ENCODE data around the gene SDC1. TPM values are rescaled to one million over a fixed set of nuclear protein-coding genes. Genes with fewer than 3 reads are reported as not detected.
A peak's percentile ranks its signal among the peaks of the same experiment; 100 is the strongest.

SDC1 gene
- polyA plus RNA-seq, 1 of the 3 experiments (the other 2 are of a cell fraction) = 122 TPM

DNA sequence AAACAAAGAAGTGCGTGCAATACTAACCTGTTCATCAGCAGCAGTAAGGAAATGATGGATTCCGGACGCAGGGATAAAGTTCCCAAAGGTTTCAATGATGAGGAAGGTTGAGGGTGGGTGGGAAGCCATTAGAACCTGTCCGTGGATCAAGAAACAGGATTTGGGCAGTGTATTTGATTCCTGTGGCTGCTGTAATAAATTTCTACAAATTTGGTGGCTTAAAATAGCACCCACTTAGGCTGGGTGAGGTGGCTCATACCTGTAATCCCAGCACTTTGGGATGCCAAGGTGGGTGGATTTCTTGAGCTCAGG, 5.1 kb upstream of the SDC1 start:
- CTCF ChIA-PET = interaction anchor here (0.7 to 2.5 kb wide), 3 partner anchors 9 to 94 kb away, joined by 3 to 10 read pairs (median 4); no protein-coding TSS in a partner anchor
- no peaks in the 10 kb centered on the region for H3K9me2 ChIP-seq
- peaks cover 0 to 4% of the 10 kb centered on the region in 2 experiments; a peak in 2 of 4 replicates for H3K4me1 ChIP-seq (ENCODE audit: control insufficient read depth in 1 of 2, insufficient read depth in 2 of 2, low read depth in 1 of 2, low read length in 1 of 2)
- no peak overlapping the region for H3K27ac ChIP-seq (ENCODE audit: low read depth in 2 of 2, low read length in 1 of 2)
- no peak overlapping the region for H3K4me2 ChIP-seq
- peaks cover 3% of the 10 kb centered on the region for H3F3A ChIP-seq (replicated peaks; ENCODE audit: insufficient read depth)
- no peak overlapping the region for H2AFZ ChIP-seq (ENCODE audit: low read depth)
- H3K9ac ChIP-seq = no peak overlapping the region
- no peaks in the 10 kb centered on the region for H4K20me1 ChIP-seq (ENCODE audit: insufficient read depth)
- no peaks in the 10 kb centered on the region for H3K9me3 ChIP-seq
- WGBS (ENCODE audit: low lambda C conversion rate) = 86% methylated on average over 4 of the region's 4 CpGs
- no peak for DNase-seq
- TF ChIP-seq CHD2 (IDR thresholded peaks at IDR 0.05; ENCODE audit: low read length, partially characterized antibody) = no peak
- TF ChIP-seq, protein P1, sequence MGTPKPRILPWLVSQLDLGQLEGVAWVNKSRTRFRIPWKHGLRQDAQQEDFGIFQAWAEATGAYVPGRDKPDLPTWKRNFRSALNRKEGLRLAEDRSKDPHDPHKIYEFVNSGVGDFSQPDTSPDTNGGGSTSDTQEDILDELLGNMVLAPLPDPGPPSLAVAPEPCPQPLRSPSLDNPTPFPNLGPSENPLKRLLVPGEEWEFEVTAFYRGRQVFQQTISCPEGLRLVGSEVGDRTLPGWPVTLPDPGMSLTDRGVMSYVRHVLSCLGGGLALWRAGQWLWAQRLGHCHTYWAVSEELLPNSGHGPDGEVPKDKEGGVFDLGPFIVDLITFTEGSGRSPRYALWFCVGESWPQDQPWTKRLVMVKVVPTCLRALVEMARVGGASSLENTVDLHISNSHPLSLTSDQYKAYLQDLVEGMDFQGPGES (IDR thresholded peaks at IDR 0.05; ENCODE audit: low read depth, low read length) = no peak
- TF ChIP-seq NFIC (IDR thresholded peaks at IDR 0.05; ENCODE audit: borderline replicate concordance) = no peak
- no peak for TF ChIP-seq RCOR1 (IDR thresholded peaks at IDR 0.05; ENCODE audit: low read length)
- no peak for TF ChIP-seq EP300 (IDR thresholded peaks at IDR 0.05; ENCODE audit: borderline replicate concordance in 1 of 2, low read depth in 1 of 2, low read length in 1 of 2)
- no peak for TF ChIP-seq TAF1 (IDR thresholded peaks at IDR 0.05; ENCODE audit: borderline replicate concordance, low read depth, low read length)
- no peak for TF ChIP-seq ELF1 (IDR thresholded peaks at IDR 0.05)
- TF ChIP-seq MXI1 (IDR thresholded peaks at IDR 0.05; ENCODE audit: low read depth, low read length) = no peak
- TF ChIP-seq RAD21 (IDR thresholded peaks at IDR 0.05; ENCODE audit: low read length) = no peak
- H3K4me3 ChIP-seq (ENCODE audit: low read depth in 2 of 2, low read length in 1 of 2) = no peak overlapping the region
- H3K27me3 ChIP-seq (ENCODE audit: insufficient read depth) = no peaks in the 10 kb centered on the region
- POLR2A ChIA-PET = no interaction called here
- no peaks in the 10 kb centered on the region for H3K79me2 ChIP-seq (ENCODE audit: insufficient read depth)
- no peaks in the 10 kb centered on the region for H3K36me3 ChIP-seq (replicated peaks in 1 of 2; ENCODE audit: control insufficient read depth in 1 of 2, insufficient read depth in 2 of 2, low read length in 1 of 2)

DNA sequence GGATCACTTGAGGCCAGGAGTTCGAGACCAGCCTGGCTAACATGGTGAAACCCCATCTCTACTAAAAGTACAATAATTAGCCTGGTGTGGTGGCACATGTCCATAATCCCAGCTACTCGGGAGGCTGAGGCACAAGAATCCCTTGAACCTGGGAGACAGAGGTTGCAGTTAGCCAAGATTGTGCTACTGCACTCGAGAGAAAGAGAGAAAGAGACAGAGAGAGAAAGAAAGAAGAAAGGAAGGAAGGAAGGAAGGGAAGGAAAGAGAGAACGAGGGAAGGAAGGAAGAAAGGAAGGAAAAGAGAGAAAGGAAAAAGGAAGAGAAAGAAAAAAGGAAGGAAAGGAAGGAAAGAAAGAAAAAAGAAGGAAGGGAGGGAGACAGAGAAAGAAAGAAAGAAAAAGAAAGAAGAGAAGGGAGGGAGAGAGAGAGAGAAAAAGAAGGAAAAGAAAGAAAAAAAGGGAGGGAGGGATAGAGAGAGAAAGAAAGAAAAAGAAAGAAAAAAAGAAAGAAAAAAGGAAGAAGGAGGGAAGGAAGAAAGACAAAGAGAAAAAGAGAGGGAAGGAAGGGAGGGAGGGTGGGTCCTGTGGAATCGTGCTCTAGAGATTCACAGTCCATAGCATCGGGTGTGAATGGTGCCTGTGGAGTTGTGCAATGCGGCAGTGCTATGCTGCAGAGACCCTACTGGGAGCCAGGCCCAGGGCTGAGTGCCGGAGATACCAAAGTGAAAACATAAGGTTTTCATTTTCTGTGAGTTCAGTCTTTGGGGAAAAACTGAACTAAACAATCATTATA, 4.6 kb upstream of the SDC1 start:
- Histone ChIP-seq H3K9me3 (no peaks in the 10 kb centered on the region), H3K9me2 (no peaks in the 10 kb centered on the region), H3K4me3 (ENCODE audit: low read depth in 2 of 2, low read length in 1 of 2) (no peak overlapping the region), H2AFZ (ENCODE audit: low read depth) (no peak overlapping the region), H3K27ac (ENCODE audit: low read depth in 2 of 2, low read length in 1 of 2) (no peak overlapping the region), H3K27me3 (ENCODE audit: insufficient read depth) (no peaks in the 10 kb centered on the region), H4K20me1 (ENCODE audit: insufficient read depth) (no peaks in the 10 kb centered on the region), H3K79me2 (ENCODE audit: insufficient read depth) (no peaks in the 10 kb centered on the region), H3K4me2 (no peak overlapping the region), H3K4me1 (ENCODE audit: control insufficient read depth in 1 of 2, insufficient read depth in 2 of 2, low read depth in 1 of 2, low read length in 1 of 2) (peaks cover 0 to 4% of the 10 kb centered on the region in 2 experiments; a peak in 2 of 4 replicates), H3F3A (replicated peaks; ENCODE audit: insufficient read depth) (peaks cover 3% of the 10 kb centered on the region), H3K36me3 (replicated peaks in 1 of 2; ENCODE audit: control insufficient read depth in 1 of 2, insufficient read depth in 2 of 2, low read length in 1 of 2) (no peaks in the 10 kb centered on the region), H3K9ac (no peak overlapping the region)
- 76% methylated on average over 8 of the region's 8 CpGs for WGBS (ENCODE audit: low lambda C conversion rate)
- ChIA-PET POLR2A (no interaction called here), CTCF (interaction anchor here (1.4 to 10.4 kb wide), 2 partner anchors 88 to 94 kb away, joined by 4 to 215 read pairs; no protein-coding TSS in a partner anchor)
- DNase-seq = peak; percentile 33
- TF ChIP-seq, protein P1 (IDR thresholded peaks at IDR 0.05; ENCODE audit: low read depth, low read length) = no peak
- no peak for TF ChIP-seq CHD2 (IDR thresholded peaks at IDR 0.05; ENCODE audit: low read length, partially characterized antibody)
- no peak for TF ChIP-seq RAD21 (IDR thresholded peaks at IDR 0.05; ENCODE audit: low read length)
- TF ChIP-seq GABPA (IDR thresholded peaks at IDR 0.05; ENCODE audit: low read depth) = no peak
- TF ChIP-seq, protein P2, sequence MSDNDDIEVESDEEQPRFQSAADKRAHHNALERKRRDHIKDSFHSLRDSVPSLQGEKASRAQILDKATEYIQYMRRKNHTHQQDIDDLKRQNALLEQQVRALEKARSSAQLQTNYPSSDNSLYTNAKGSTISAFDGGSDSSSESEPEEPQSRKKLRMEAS (IDR thresholded peaks at IDR 0.05; ENCODE audit: low read depth) = no peak
- TF ChIP-seq SMC3 (IDR thresholded peaks at IDR 0.05; ENCODE audit: low read depth, low read length) = no peak
- no peak for TF ChIP-seq POLR2AphosphoS5 (IDR thresholded peaks at IDR 0.05; ENCODE audit: low read depth, low read length)
- no peak for TF ChIP-seq JUND (IDR thresholded peaks at IDR 0.05)
- TF ChIP-seq ELF1 (IDR thresholded peaks at IDR 0.05) = no peak
- no peak for TF ChIP-seq RXRA (IDR thresholded peaks at IDR 0.05; ENCODE audit: borderline replicate concordance, low read depth)
- no peak for TF ChIP-seq FOXJ3 (CRISPR knock-in tag; IDR thresholded peaks at IDR 0.05)
